ENCODE data around the gene BOLA1. TPM values are rescaled to one million over a fixed set of nuclear protein-coding genes. Genes with fewer than 3 reads are reported as not detected.
"Not testable (repeated sequence)": the region's sequence is repeated elsewhere in the genome, so short reads cannot be mapped to it uniquely, and the experiment has no call there.

BOLA1 gene
- polyA plus RNA-seq, 1 donor, result 14.4 TPM

DNA sequence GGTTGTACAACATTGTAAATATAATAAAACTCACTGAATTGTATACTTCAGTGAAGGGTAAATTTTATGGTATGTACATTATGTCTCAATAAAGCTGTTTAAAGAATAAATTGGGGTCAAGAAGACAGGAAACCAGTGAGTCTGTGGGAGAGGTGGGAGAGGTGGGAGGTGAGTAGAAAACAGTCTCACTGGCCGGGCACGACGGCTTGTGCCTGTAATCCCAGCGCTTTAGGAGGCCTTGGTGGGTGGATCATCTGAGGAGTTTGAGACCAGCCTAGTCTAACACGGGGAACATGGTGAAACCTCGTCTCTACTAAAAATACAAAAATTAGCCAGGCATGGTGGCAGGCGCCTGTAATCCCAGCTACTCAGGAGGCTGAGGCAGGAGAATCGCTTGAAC lies 33.1 kb downstream of the BOLA1 start:
- DNase-seq, result no peak

DNA sequence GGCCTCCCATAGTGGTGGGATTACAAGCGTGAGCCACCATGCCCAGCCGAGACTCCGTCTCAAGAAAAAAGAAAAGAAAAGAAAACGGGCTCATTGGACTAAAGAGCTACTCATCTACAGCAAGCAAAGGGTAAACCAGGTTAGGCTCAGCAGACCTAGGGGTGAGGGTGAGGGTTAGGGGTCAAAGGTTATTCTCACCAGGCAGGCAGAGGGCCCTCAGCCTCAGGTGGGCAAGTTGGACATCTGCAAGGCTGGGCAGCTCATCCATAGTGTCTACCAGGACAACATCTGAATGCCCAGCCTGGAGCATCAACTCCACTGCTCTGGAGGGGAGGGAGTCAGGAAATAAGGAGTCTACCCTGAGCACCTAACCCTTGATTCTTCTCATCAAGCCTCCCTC lies 33.8 kb downstream of the BOLA1 start:
- no peak for DNase-seq

DNA sequence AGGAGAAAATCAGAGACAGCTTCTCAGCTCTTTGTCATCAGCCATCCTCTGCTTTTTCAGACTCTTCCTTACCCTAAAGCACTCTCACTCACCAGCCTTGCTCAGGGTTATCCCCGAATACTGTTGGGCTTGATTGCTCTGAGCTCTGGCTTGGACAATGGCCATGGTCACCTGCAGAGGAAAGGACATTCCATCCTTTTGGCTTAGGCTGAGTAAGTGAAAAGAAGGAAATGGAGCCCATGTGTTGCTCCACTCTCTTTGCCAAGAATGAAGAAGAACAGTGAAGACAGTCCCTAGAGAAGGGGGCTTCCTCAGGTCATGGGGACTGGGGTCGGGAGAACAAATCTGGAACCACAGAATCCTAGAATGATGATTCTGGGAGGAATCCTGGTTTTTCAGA lies 35.0 kb downstream of the BOLA1 start:
- peak; percentile 29 for DNase-seq

DNA sequence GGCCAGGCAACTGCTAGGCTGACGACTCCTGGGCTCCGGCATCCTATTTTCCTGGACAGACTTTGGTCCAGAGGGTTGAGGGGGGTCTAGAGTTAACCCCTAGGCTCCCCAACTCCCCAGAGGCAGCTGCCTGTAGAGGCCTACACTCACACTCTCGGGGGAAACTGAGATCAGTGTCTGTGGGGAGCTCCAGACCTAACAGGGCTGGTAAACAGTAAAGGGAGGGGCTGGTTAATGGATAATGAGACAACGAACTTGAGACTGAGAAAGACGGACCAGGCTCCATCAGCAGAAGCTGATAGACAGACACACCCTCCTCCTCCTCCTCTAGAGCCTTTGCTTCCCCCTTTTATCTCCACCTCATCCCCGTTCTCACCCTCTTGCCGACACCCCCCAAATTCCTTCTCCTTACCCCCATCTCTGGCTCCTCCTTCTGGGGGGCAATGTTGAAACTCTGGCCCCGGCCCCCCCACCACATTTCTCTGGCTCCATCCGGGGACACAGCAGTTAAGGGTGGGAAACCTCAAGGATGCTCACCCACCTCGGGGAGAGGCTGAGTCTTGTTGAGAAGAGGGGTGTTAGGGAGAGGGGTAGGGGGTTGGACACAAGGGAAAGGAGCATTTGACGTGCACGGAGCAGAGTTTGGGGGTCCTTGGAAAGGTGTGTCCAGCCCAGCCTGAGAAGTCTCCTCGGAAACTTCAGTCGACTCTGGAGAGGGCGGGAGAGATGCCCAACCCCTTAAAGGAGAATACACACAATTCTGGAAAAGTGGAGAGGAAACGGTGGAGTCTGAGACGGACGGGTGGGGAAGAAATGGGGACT lies 37.0 kb downstream of the BOLA1 start, which contains the start of gene MTMR11:
Gene MTMR11 (minus strand): TSS at position 710 of the 822 bp plus-strand sequence. CDS start 232 bp downstream, at position 478.
- DNase-seq, result peak; percentile 82

DNA sequence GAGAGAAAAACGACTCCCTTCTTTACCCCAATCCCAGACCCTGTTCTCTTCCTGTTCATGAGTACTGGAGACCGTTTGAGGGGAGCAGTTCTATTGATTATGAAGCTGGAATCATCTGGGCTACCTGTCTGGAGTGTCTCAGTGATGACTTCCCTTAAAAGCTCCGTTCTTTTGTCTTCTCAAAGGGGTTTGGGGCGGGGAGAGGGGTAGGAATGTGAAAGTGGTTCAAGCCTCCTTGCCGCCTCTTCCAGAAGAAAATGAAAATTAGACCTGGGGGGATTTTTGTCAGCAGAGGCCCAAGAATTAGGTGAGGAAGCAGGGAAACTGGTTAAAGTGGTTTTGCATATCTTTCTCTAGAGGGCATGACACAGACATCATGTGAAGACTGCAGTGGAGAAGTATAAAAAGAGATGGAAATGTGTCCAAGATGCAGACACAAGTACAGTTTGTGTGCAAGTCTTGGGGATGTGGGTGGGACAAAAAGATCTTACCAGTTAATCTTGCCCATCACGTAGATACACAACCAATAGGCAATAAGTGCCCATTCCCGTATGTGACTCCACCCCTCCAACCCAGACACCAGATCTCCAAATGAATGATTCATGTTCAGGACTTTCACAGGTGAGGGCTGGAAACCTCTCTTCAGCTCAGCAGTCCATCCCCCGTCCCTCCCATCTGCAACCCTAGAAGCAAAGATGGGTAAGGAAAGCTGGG lies 37.8 kb downstream of the BOLA1 start:
- DNase-seq, result peak; percentile 38

DNA sequence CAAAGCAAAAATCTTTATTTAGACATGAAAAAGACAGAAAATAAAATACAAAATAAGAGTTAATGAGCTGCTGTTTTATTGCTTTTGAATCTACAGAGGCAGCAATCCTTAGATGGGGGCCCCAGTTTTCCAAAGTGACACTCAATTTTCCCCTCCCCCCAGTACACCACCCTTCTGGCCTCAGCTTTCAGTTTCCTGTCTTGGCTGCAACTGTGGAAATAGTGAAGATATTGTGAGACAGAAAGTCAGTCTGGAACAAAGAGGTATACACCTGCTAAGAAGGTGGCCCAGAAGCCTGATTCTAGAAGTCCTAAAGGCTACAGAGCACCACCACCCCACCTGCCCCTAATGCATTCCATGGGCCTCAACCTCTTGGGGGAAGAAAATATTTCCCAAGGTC lies 38.4 kb downstream of the BOLA1 start:
- peak; percentile 75 for DNase-seq

DNA sequence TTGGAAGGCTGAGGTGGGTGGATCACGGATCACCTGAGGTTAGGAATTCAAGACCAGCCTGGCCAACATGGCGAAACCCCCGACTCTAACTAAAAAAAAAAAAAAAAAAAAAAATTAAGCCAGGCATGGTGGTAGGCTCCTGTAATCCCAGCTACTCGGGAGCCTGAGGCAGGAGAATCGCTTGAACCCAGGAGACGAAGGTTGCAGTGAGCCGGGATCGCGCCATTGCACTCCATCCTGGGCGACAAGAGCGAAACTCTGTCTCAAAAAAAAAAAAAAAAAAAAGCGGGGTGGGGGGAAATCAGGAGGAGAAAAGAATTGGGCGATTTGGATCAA lies 39.3 kb downstream of the BOLA1 start:
- not testable (repeated sequence) for DNase-seq

DNA sequence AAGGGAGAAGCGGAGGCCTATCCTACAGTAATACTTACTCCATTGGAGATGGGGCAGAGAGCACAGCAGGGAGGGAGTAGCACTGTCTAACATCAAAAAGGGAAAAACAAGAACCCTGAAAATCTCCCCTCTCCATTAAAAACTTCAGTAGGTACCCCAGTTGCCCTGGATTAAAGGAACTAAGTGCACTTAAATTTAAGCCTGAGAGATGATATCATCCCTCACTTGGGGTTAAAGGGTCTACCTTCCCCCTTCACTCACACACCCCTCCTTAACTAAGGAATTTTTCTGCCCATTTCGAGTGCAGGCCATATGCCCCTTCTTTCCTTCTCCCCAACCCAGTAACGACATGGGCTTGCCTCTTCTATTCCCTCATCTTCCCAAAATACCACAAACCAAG lies 41.1 kb downstream of the BOLA1 start:
- no peak for DNase-seq

DNA sequence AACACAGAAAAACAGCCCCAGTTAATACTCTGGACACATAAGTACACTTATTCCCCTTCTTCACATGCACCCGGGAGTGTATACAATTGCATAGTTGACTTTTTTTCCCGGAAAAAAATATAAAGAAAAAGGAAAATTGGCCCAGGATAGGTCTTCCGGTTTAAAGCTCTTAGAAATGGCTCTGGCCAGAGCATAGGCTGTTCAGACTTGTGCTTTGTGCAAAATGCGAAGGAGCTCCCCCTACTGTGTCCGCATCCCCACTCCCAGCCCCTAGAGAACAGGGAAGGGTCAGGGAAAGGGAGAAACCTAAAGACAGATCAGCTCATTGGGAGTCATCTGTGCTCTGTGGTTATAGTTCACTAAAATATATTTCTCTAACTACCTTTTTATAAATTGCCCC lies 42.8 kb downstream of the BOLA1 start:
- peak; percentile 55 for DNase-seq

DNA sequence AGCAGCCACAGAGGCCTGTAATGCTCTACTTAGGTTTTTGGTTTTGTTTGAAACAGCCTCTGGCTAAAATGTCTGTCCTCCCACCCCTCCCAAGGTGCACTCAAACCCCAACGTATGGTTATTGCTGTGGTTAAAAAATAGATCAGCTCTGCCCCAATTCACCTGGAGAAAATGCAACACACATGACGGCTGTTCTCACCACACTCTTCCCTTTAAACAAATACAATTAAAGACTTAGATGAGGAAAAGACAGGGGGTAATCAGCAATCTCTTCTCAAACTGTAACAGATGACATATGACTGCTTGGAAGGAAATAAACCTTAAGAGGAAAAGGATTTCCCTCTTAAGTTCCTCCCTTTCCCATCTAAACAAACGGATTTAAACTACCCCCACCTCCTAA lies 43.5 kb downstream of the BOLA1 start:
- no peak for DNase-seq

DNA sequence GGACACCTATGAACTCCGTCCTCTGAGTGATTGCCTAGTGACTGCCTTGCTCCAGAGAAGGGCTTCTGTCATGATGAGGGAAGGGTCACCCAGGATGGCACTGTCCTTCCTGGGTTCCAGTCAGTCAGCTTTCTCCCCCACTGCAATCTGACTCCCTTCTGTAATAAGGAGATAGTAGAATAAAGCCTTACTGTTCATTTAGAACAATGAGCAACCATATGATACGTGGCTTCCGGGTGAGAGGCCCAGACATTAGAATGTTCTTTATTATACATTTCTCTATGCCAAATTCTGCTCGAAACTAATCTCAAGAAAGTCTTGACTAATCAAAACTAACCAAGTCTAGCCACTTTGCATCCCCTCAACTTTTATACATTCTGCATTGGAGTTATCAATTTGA lies 45.8 kb downstream of the BOLA1 start:
- no peak for DNase-seq

DNA sequence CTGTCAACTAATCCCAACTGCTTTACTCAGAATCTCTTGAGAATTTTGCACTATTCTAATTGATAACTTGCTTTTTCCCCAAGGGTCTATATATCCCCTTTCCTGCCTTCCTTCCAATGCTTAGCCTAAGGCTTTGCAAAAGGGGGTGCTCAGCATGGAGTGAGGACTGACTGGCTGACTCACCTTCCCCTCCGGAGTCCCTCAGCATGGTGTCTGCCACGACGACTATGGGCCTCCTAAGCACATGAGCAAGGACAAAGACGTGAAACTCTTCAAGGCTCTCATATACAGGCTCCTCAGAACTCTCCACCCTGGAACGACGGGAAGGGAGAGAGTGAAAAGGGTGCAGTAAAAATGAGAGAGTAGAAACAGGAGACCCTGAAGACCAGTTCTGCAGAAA lies 50.5 kb downstream of the BOLA1 start:
- no peak for DNase-seq

Other genes starting within 250 kb of the BOLA1 start
- 3.0 TPM for gene FCGR1A, start 116.9 kb upstream of the BOLA1 start, polyA plus RNA-seq (ENCODE audit: insufficient read length)
- 2.1 TPM for gene SV2A, start 18.3 kb downstream of the BOLA1 start, polyA plus RNA-seq (ENCODE audit: insufficient read length)
- 41.1 TPM for gene SF3B4, start 28.2 kb downstream of the BOLA1 start, polyA plus RNA-seq (ENCODE audit: insufficient read length)
- 10.0 TPM for gene MTMR11, start 37.3 kb downstream of the BOLA1 start, polyA plus RNA-seq (ENCODE audit: insufficient read length)
- 14.6 TPM for gene OTUD7B, start 111.2 kb downstream of the BOLA1 start, polyA plus RNA-seq (ENCODE audit: insufficient read length)
- 42.9 TPM for gene VPS45, start 168.2 kb downstream of the BOLA1 start, polyA plus RNA-seq (ENCODE audit: insufficient read length)

Measured in hindlimb muscle (tissue), 1 donor.